Measurements from ENCODE around the gene OR52N5. TPM values are rescaled to one million over a fixed set of nuclear protein-coding genes. Genes with fewer than 3 reads are reported as not detected.

OR52N5 gene
- polyA plus RNA-seq, 2 of the 4 experiments (the other 2 are of a cell fraction) = not detected

DNA sequence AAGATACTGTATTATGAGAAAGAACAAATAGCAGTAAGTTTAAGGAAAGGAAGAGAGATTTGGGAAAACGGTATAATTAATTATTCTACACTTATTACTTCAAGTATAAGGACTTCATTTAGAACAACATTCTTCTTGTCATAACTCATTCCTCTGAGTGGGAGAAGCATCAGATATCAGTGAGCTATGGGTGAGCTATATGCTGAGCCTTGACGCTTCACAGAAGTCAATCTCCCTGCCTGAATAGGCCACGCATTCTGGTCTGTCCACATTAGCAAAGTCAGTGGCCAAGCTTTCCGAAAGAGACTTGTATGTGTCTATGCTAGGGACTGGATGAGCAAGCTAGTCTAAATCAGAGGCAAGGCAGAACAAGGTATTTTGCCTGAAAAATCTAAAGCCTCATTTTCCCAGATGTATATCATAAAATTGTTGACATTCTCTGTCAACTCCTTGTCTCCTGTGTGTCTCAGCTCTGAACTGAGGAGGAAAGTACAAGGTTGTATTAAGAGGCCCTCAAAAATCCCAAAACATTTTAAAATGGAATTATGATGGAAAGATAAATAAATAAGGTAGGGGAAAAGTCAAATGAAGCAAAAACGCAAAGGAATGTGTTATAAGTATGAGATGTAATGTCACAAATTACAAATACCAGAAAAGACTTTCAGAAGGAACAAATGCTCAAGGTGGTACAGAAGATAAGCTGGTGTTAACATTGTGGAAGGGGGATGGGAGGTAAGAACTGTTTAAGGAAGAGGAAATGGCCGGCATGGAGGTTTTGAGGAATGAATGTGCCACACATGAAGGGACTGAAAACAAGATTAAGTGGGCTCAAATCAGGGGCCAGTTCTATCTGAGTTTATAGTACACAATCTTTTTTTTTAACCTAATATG is 27.0 kb upstream of the OR52N5 start:
- no peak overlapping the region for H3K4me2 ChIP-seq
- WGBS (ENCODE audit: missing lambda C conversion rate) = 56% methylated on average over 6 of the region's 6 CpGs
- no peaks in the 10 kb centered on the region for H3K4me1 ChIP-seq
- FAIRE-seq (no peak), DNase-seq (ENCODE audit: low read depth in 1 of 2, low spot score in 1 of 2) (no peak), ATAC-seq (no peak)
- TF ChIP-seq SREBF2 (IDR thresholded peaks at IDR 0.05) (no peak), GATA3 (IDR thresholded peaks at IDR 0.05; ENCODE audit: borderline replicate concordance) (no peak), HOXA7 (CRISPR knock-in tag; IDR thresholded peaks at IDR 0.05) (no peak), HOXB13 (CRISPR knock-in tag; IDR thresholded peaks at IDR 0.05; ENCODE audit: low read depth) (no peak), RARB (CRISPR knock-in tag; IDR thresholded peaks at IDR 0.05) (no peak), FOXS1 (CRISPR knock-in tag; IDR thresholded peaks at IDR 0.05) (no peak), ZSCAN20 (CRISPR knock-in tag; IDR thresholded peaks at IDR 0.05) (no peak), NR3C1 (IDR thresholded peaks at IDR 0.05) (no peak), ZFP36 (IDR thresholded peaks at IDR 0.05; ENCODE audit: borderline replicate concordance, partially characterized antibody) (no peak)
- TF ChIP-seq, protein P1, sequence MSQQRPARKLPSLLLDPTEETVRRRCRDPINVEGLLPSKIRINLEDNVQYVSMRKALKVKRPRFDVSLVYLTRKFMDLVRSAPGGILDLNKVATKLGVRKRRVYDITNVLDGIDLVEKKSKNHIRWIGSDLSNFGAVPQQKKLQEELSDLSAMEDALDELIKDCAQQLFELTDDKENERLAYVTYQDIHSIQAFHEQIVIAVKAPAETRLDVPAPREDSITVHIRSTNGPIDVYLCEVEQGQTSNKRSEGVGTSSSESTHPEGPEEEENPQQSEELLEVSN (IDR thresholded peaks at IDR 0.05; ENCODE audit: borderline replicate concordance, low read depth) = no peak
- TF ChIP-seq, protein P2, sequence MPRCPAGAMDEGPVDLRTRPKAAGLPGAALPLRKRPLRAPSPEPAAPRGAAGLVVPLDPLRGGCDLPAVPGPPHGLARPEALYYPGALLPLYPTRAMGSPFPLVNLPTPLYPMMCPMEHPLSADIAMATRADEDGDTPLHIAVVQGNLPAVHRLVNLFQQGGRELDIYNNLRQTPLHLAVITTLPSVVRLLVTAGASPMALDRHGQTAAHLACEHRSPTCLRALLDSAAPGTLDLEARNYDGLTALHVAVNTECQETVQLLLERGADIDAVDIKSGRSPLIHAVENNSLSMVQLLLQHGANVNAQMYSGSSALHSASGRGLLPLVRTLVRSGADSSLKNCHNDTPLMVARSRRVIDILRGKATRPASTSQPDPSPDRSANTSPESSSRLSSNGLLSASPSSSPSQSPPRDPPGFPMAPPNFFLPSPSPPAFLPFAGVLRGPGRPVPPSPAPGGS (IDR thresholded peaks at IDR 0.05) = no peak
- POLR2A ChIA-PET = no interaction called here
- H3K27ac ChIP-seq = no peak overlapping the region
- no peak overlapping the region for H3K4me3 ChIP-seq
- H3K9me3 ChIP-seq = no peaks in the 10 kb centered on the region
- CTCF ChIA-PET = interaction anchor here (0.6 to 1.8 kb wide), 11 partner anchors 22 to 606 kb away, joined by 3 to 7 read pairs (median 3); partner anchors contain the start of genes OR52N5, OR56B1 and TRIM5

DNA sequence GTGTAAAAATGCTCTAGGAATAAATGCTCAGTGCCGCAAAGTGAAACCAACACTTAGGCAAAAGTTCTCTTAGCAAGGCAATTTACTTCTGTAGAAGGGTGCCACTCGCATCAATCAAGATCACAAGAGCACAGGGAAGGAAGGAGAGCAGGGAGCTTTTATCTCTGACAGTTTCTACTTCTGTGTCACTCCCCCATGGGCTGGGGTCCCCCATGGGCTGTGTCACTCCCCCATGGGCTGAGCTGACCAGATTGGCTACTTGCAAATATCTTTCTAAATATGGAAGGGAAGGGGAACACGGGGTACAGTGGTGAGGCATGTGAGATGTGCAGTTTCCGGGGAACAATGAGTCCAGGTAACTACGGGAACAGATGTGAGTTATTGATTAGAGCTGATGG is 26.0 kb upstream of the OR52N5 start:
- FAIRE-seq (no peak), ATAC-seq (peak; percentile 23 to 51; a peak in 4 of 6 replicates), DNase-seq (ENCODE audit: low read depth in 1 of 2, low spot score in 1 of 2) (no peak)
- H3K4me2 ChIP-seq = peak overlapping the region; percentile 92
- TF ChIP-seq, protein P3, sequence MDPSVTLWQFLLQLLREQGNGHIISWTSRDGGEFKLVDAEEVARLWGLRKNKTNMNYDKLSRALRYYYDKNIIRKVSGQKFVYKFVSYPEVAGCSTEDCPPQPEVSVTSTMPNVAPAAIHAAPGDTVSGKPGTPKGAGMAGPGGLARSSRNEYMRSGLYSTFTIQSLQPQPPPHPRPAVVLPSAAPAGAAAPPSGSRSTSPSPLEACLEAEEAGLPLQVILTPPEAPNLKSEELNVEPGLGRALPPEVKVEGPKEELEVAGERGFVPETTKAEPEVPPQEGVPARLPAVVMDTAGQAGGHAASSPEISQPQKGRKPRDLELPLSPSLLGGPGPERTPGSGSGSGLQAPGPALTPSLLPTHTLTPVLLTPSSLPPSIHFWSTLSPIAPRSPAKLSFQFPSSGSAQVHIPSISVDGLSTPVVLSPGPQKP (IDR thresholded peaks at IDR 0.05; ENCODE audit: low read depth, low read length) = no peak
- no peak for TF ChIP-seq CHD2 (IDR thresholded peaks at IDR 0.05; ENCODE audit: low read length, partially characterized antibody)
- no peak for TF ChIP-seq PHF8 (IDR thresholded peaks at IDR 0.05; ENCODE audit: borderline replicate concordance, low read depth)
- TF ChIP-seq KDM1A (IDR thresholded peaks at IDR 0.05; ENCODE audit: low read depth) = no peak
- TF ChIP-seq ESRRA (IDR thresholded peaks at IDR 0.05; ENCODE audit: borderline replicate concordance, low read length) = no peak
- no peak for TF ChIP-seq ZC3H11A (IDR thresholded peaks at IDR 0.05)
- TF ChIP-seq KDM5A (IDR thresholded peaks at IDR 0.05) = no peak
- TF ChIP-seq HOXA7 (CRISPR knock-in tag; IDR thresholded peaks at IDR 0.05) = no peak
- TF ChIP-seq RAD21 (conservative IDR thresholded peaks at IDR 0.05 in 1 of 2, IDR thresholded peaks at IDR 0.05 in 1 of 2) = no peak
- no peak for TF ChIP-seq RNF2 (IDR thresholded peaks at IDR 0.05; ENCODE audit: borderline replicate concordance, low read depth)
- no peak for TF ChIP-seq HDAC2 (IDR thresholded peaks at IDR 0.05)
- no peak for TF ChIP-seq EP300 (IDR thresholded peaks at IDR 0.05)
- TF ChIP-seq SREBF2 (IDR thresholded peaks at IDR 0.05) = no peak
- TF ChIP-seq RCOR1 (IDR thresholded peaks at IDR 0.05; ENCODE audit: low read depth, low read length) = no peak
- TF ChIP-seq MAZ (IDR thresholded peaks at IDR 0.05; ENCODE audit: borderline replicate concordance, low read depth, low read length) = no peak
- no peak for TF ChIP-seq POLR2AphosphoS2 (conservative IDR thresholded peaks at IDR 0.05; ENCODE audit: low read length)
- TF ChIP-seq, protein P4, sequence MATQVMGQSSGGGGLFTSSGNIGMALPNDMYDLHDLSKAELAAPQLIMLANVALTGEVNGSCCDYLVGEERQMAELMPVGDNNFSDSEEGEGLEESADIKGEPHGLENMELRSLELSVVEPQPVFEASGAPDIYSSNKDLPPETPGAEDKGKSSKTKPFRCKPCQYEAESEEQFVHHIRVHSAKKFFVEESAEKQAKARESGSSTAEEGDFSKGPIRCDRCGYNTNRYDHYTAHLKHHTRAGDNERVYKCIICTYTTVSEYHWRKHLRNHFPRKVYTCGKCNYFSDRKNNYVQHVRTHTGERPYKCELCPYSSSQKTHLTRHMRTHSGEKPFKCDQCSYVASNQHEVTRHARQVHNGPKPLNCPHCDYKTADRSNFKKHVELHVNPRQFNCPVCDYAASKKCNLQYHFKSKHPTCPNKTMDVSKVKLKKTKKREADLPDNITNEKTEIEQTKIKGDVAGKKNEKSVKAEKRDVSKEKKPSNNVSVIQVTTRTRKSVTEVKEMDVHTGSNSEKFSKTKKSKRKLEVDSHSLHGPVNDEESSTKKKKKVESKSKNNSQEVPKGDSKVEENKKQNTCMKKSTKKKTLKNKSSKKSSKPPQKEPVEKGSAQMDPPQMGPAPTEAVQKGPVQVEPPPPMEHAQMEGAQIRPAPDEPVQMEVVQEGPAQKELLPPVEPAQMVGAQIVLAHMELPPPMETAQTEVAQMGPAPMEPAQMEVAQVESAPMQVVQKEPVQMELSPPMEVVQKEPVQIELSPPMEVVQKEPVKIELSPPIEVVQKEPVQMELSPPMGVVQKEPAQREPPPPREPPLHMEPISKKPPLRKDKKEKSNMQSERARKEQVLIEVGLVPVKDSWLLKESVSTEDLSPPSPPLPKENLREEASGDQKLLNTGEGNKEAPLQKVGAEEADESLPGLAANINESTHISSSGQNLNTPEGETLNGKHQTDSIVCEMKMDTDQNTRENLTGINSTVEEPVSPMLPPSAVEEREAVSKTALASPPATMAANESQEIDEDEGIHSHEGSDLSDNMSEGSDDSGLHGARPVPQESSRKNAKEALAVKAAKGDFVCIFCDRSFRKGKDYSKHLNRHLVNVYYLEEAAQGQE (IDR thresholded peaks at IDR 0.05) = no peak
- no peak for TF ChIP-seq MYC (IDR thresholded peaks at IDR 0.05; ENCODE audit: borderline replicate concordance, low read length)
- TF ChIP-seq FOSL2 (IDR thresholded peaks at IDR 0.05) = no peak
- no peak for TF ChIP-seq FOSL2 (CRISPR knock-in tag; IDR thresholded peaks at IDR 0.05)
- TF ChIP-seq HOXB5 (CRISPR knock-in tag; IDR thresholded peaks at IDR 0.05) = no peak
- no peaks in the 10 kb centered on the region for H3K9me3 ChIP-seq
- ChIA-PET CTCF (interaction anchor here (0.6 to 1.6 kb wide), 10 partner anchors 13 to 605 kb away, joined by 3 to 6 read pairs (median 3); partner anchors contain the start of genes OR52N5, OR56B1 and TRIM5), POLR2A (no interaction called here)
- H3K27ac ChIP-seq = peak overlapping the region in 1 of 2 experiments; percentile 39; a peak in 2 of 6 replicates
- H3K4me1 ChIP-seq = no peaks in the 10 kb centered on the region
- H3K4me3 ChIP-seq = peak overlapping the region; percentile 45
- 18% methylated on average over 5 of the region's 5 CpGs for WGBS (ENCODE audit: missing lambda C conversion rate)
